Choroid plexus epithelial cell (primary cell): ENCODE results near the gene ZNF268.

Experiments
- DNase-seq: peaks from one replicate; pipeline ENCODE4 v3.0.0-alpha.2; 2010; ENCODE audit warnings: low read depth
- H3K4me3 ChIP-seq: 2 replicates; pipeline ENCODE4 v1.5.1; 2011; ENCODE audit warnings: low read depth, mild to moderate bottlenecking, control low read depth, low read length, moderate library complexity
- CTCF ChIP-seq: conservative IDR thresholded peaks from 2 replicates; pipeline ENCODE4 v1.5.1; 2011; ENCODE audit warnings: low read depth, mild to moderate bottlenecking, control low read depth, inconsistent platforms, low read length, moderate library complexity

Gene ZNF268

GRCh38 chr12:133225527-133225926, 44.2 kb downstream of the ZNF268 start:
- no peak overlapping the region for H3K4me3 ChIP-seq
- no peak for DNase-seq
- TF ChIP-seq CTCF: no peak

- H3K4me3 ChIP-seq: no peak overlapping the region
- TF ChIP-seq CTCF: no peak
- no peak for DNase-seq
These were observed 45.4 kb downstream of the ZNF268 start for GRCh38 chr12:133226690-133227089.

- DNase-seq: no peak
- no peak overlapping the region for H3K4me3 ChIP-seq
- no peak for TF ChIP-seq CTCF
These were observed 46.1 kb downstream of the ZNF268 start for GRCh38 chr12:133227281-133227852.

- no peak for DNase-seq
- H3K4me3 ChIP-seq: no peak overlapping the region
- no peak for TF ChIP-seq CTCF
These were observed 49.7 kb downstream of the ZNF268 start for GRCh38 chr12:133231001-133231400.

- no peak for DNase-seq
These were observed 51.7 kb downstream of the ZNF268 start for GRCh38 chr12:133233006-133233405.

GRCh38 chr12:133233993-133234564, 52.8 kb downstream of the ZNF268 start:
- TF ChIP-seq CTCF: no peak
- no peak overlapping the region for H3K4me3 ChIP-seq
- no peak for DNase-seq

More at GRCh38 chr12:133233006-133233405, 51.7 kb downstream of the ZNF268 start:
- no peak for TF ChIP-seq CTCF
- no peak overlapping the region for H3K4me3 ChIP-seq

- TF ChIP-seq CTCF: no peak
- H3K4me3 ChIP-seq: no peak overlapping the region
- no peak for DNase-seq
These were observed 53.7 kb downstream of the ZNF268 start for GRCh38 chr12:133234971-133235370.
